MCF 10A (cell line): ENCODE data around the gene CC2D1A. TPM values are rescaled to one million over a fixed set of nuclear protein-coding genes. Genes with fewer than 3 reads are reported as not detected.
A peak's percentile ranks its signal among the peaks of the same experiment; 100 is the strongest.

Source experiments
- BruUV-seq: library from RNA; stranded (reverse); fragments of 400-500 nt; replicated peaks from 2 replicates; lab custom pipeline; 2021; lab: Mats Ljungman, UMichigan
- CTCF ChIA-PET: fragments of 300-600 bp; sonication (Branson Sonifier 250); formaldehyde crosslinking; extraction: SDS; loops from one replicate; lab custom pipeline; 2021; ENCODE audit warnings: antibody characterized with exemption, inconsistent platforms; lab: Yijun Ruan, JAX
- POLR2A ChIA-PET: fragments of 300-600, 350-650 bp; sonication (Branson Sonifier 250); formaldehyde crosslinking; extraction: SDS; loops from one replicate; lab custom pipeline; 2020; ENCODE audit warnings: antibody characterized with exemption, inconsistent platforms; lab: Yijun Ruan, JAX
- DNase-seq: peaks from one replicate; pipeline ENCODE4 v3.0.0-alpha.2; 2018; ENCODE audit not compliant: unreplicated experiment
- H3K27ac Mint-ChIP-seq: one replicate; pipeline ENCODE4 v1.8.0; 2022; ENCODE audit warnings: mild to moderate bottlenecking, low read depth, mixed read lengths; ENCODE audit not compliant: unreplicated experiment
- H3K27me3 Mint-ChIP-seq: one replicate; pipeline ENCODE4 v1.8.0; 2022; ENCODE audit warnings: mixed read lengths; ENCODE audit not compliant: insufficient read depth, unreplicated experiment
- H3K36me3 Mint-ChIP-seq: one replicate; pipeline ENCODE4 v1.8.0; 2022; ENCODE audit warnings: mild to moderate bottlenecking, moderate library complexity, mixed read lengths; ENCODE audit not compliant: insufficient read depth, unreplicated experiment
- H3K4me1 Mint-ChIP-seq: one replicate; pipeline ENCODE4 v1.8.0; 2022; ENCODE audit warnings: mixed read lengths; ENCODE audit not compliant: insufficient read depth, unreplicated experiment
- H3K4me3 Mint-ChIP-seq: one replicate; pipeline ENCODE4 v1.8.0; 2022; ENCODE audit warnings: mild to moderate bottlenecking, moderate library complexity, mixed read lengths; ENCODE audit not compliant: unreplicated experiment
- H3K9me3 Mint-ChIP-seq: one replicate; pipeline ENCODE4 v1.8.0; 2022; ENCODE audit warnings: mixed read lengths; ENCODE audit not compliant: unreplicated experiment
- intact Hi-C: fragments of 100-400 bp; cut with micrococcal nuclease; formaldehyde crosslinking; loops from 2 replicates; pipeline ENCODE4 v1.14.1; 2022
- total RNA-seq: library from RNA; stranded (reverse); gene quantifications from 2 replicates; pipeline ENCODE4 v1.2.3, GENCODE V29; 2022
- TF ChIP-seq, protein P1 (sequence below): fragments of 200-600 bp; IDR thresholded peaks from one replicate; pipeline ENCODE4 v1.8.0; 2022; ENCODE audit warnings: antibody characterized with exemption, mild to moderate bottlenecking; ENCODE audit not compliant: unreplicated experiment

The CC2D1A gene
- total RNA-seq, 1 experiment from 2014 or later, result 36.7 TPM

GRCh38 chr19:13951799-13952153 is 45.8 kb downstream of the CC2D1A start:
- H3K27me3 Mint-ChIP-seq, result no peaks in the 10 kb centered on the region
- intact Hi-C loops, result loop anchor here (2.0 kb wide), 1 partner anchor 71 kb away; no protein-coding TSS in a partner anchor
- TF ChIP-seq, protein P1, sequence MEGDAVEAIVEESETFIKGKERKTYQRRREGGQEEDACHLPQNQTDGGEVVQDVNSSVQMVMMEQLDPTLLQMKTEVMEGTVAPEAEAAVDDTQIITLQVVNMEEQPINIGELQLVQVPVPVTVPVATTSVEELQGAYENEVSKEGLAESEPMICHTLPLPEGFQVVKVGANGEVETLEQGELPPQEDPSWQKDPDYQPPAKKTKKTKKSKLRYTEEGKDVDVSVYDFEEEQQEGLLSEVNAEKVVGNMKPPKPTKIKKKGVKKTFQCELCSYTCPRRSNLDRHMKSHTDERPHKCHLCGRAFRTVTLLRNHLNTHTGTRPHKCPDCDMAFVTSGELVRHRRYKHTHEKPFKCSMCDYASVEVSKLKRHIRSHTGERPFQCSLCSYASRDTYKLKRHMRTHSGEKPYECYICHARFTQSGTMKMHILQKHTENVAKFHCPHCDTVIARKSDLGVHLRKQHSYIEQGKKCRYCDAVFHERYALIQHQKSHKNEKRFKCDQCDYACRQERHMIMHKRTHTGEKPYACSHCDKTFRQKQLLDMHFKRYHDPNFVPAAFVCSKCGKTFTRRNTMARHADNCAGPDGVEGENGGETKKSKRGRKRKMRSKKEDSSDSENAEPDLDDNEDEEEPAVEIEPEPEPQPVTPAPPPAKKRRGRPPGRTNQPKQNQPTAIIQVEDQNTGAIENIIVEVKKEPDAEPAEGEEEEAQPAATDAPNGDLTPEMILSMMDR, result no peak
- H3K4me1 Mint-ChIP-seq, result peaks cover 9% of the 10 kb centered on the region
- ChIA-PET POLR2A (interaction anchor here (0.8 to 2.7 kb wide), 5 partner anchors 13 to 131 kb away, joined by 3 to 12 read pairs (median 3); partner anchors contain the start of gene RFX1), CTCF (interaction anchor here (0.6 to 1.1 kb wide), 4 partner anchors 10 to 919 kb away, joined by 3 to 4 read pairs (median 3); no protein-coding TSS in a partner anchor)
- H3K9me3 Mint-ChIP-seq, result no peaks in the 10 kb centered on the region
- peak overlapping the region; percentile 89 for H3K4me3 Mint-ChIP-seq
- no peak for DNase-seq
- peak overlapping the region; percentile 63 for H3K27ac Mint-ChIP-seq
- H3K36me3 Mint-ChIP-seq, result peaks cover 15% of the 10 kb centered on the region
- no TSS peak for BruUV-seq

- H3K4me1 Mint-ChIP-seq, result peaks cover 9% of the 10 kb centered on the region
- peaks cover 16% of the 10 kb centered on the region for H3K36me3 Mint-ChIP-seq
- H3K4me3 Mint-ChIP-seq, result peak within 1 kb of the TSS; percentile 89
- peak within 1 kb of the TSS; percentile 63 for H3K27ac Mint-ChIP-seq
- H3K9me3 Mint-ChIP-seq, result no peaks in the 10 kb centered on the region
- peak; percentile 100 for DNase-seq
- BruUV-seq, result no TSS peak
- TF ChIP-seq, protein P1, result no peak
- no peaks in the 10 kb centered on the region for H3K27me3 Mint-ChIP-seq
- CTCF ChIA-PET, result interaction anchor here (0.6 to 1.4 kb wide), 10 partner anchors 10 to 919 kb away, joined by 3 to 5 read pairs (median 3); no protein-coding TSS in a partner anchor
- intact Hi-C loops, result loop anchor here (2.0 kb wide), 1 partner anchor 72 kb away; no protein-coding TSS in a partner anchor
- POLR2A ChIA-PET, result interaction anchor here (0.7 to 2.7 kb wide), 8 partner anchors 13 to 130 kb away, joined by 3 to 12 read pairs (median 3); partner anchors contain the start of gene RFX1
Measured at GRCh38 chr19:13952154-13952930, 46.3 kb downstream of the CC2D1A start, which contains the start of gene DCAF15. Gene DCAF15, plus strand, starts transcription at chr19:13952509. Its CDS starts 4 bp downstream, at chr19:13952513.

- POLR2A ChIA-PET, result interaction anchor here (0.6 to 2.7 kb wide), 10 partner anchors 19 to 428 kb away, joined by 3 to 12 read pairs (median 3); partner anchors contain the start of genes ADGRE5, IL27RA and RFX1
Measured at GRCh38 chr19:13952931-13953531, 47.0 kb downstream of the CC2D1A start.

More at GRCh38 chr19:13952931-13953531, 47.0 kb downstream of the CC2D1A start:
- DNase-seq, result peak; percentile 71
- Mint-ChIP-seq H3K4me3 (peak overlapping the region; percentile 89), H3K9me3 (no peaks in the 10 kb centered on the region), H3K27me3 (no peaks in the 10 kb centered on the region), H3K36me3 (peaks cover 20% of the 10 kb centered on the region), H3K4me1 (peaks cover 9% of the 10 kb centered on the region), H3K27ac (peak overlapping the region; percentile 63)
- BruUV-seq, result no TSS peak
- intact Hi-C loops, result loop anchor here (2.0 kb wide), 1 partner anchor 72 kb away; no protein-coding TSS in a partner anchor
- TF ChIP-seq, protein P1, result no peak
- CTCF ChIA-PET, result interaction anchor here (0.6 to 1.5 kb wide), 10 partner anchors 11 to 182 kb away, joined by 3 to 5 read pairs (median 3); no protein-coding TSS in a partner anchor
